DND-41 (cell line): ENCODE measurements around the gene SLIT1.

Experiments used
- ATAC-seq: fragments of 200-7000 bp; cut with Tn5 transposase; 3 replicates; pipeline ENCODE4 v1.9.1; 2021; ENCODE audit warnings: low read depth; ENCODE audit not compliant: insufficient read depth
- DNase-seq: peaks from one replicate; pipeline ENCODE4 v3.0.0-alpha.2; 2020
- H2AFZ ChIP-seq: 2 replicates; pipeline ENCODE4 v1.6.0; 2012; ENCODE audit warnings: low read depth, low read length
- H3K27ac ChIP-seq: 2 replicates; pipeline ENCODE4 v1.5.1; 2012; ENCODE audit warnings: low read length, inconsistent platforms
- H3K27me3 ChIP-seq: fragments of 200-600 bp; sonication (generic); 2 replicates; pipeline ENCODE4 v1.6.0; 2012; ENCODE audit warnings: low read length, mild to moderate bottlenecking, inconsistent platforms; ENCODE audit not compliant: insufficient read depth, poor library complexity
- H3K36me3 ChIP-seq: 2 replicates; pipeline ENCODE4 v1.5.1; 2012; ENCODE audit warnings: low read length, inconsistent platforms; ENCODE audit not compliant: insufficient read depth
- H3K4me1 ChIP-seq: 2 replicates; pipeline ENCODE4 v1.5.1; 2012; ENCODE audit warnings: mild to moderate bottlenecking, low read length; ENCODE audit not compliant: insufficient read depth
- H3K4me2 ChIP-seq: 2 replicates; pipeline ENCODE4 v1.6.0; 2012; ENCODE audit warnings: mild to moderate bottlenecking, moderate library complexity, low read length, inconsistent platforms; ENCODE audit not compliant: insufficient read depth
- H3K4me3 ChIP-seq, 2 experiments: fragments of 200-600 bp in 1 of 2; shearing (Covaris generic) in 1 of 2; 2 replicates each; pipeline ENCODE4 v1.5.1; 2012 to 2016; ENCODE audit warnings: inconsistent platforms in 2 of 2, low read length in 2 of 2, mild to moderate bottlenecking in 2 of 2, low read depth in 1 of 2, moderate library complexity in 1 of 2
- H3K79me2 ChIP-seq: 2 replicates; pipeline ENCODE4 v1.6.0; 2012; ENCODE audit warnings: low read length, inconsistent platforms; ENCODE audit not compliant: insufficient read depth
- H3K9ac ChIP-seq: 2 replicates; pipeline ENCODE4 v1.6.0; 2012; ENCODE audit warnings: low read depth, mild to moderate bottlenecking, inconsistent platforms, low read length, moderate library complexity
- H3K9me3 ChIP-seq: 2 replicates; pipeline ENCODE4 v1.5.1; 2012; ENCODE audit warnings: low read length, moderate library complexity, mild to moderate bottlenecking, inconsistent platforms; ENCODE audit not compliant: insufficient read depth, severe bottlenecking
- H4K20me1 ChIP-seq: 2 replicates; pipeline ENCODE4 v1.6.0; 2012; ENCODE audit warnings: low read length; ENCODE audit not compliant: insufficient read depth
- CTCF ChIP-seq: IDR thresholded peaks from 2 replicates; pipeline ENCODE4 v1.5.1; 2012; ENCODE audit warnings: borderline replicate concordance, low read length, moderate library complexity, mild to moderate bottlenecking; ENCODE audit not compliant: poor library complexity, severe bottlenecking; ENCODE audit errors: extremely low read depth
- EZH2 ChIP-seq: IDR thresholded peaks from 3 replicates; pipeline ENCODE4 v1.6.1; 2012; ENCODE audit warnings: borderline replicate concordance, low read depth, mild to moderate bottlenecking, moderate library complexity, low read length, inconsistent platforms; ENCODE audit not compliant: severe bottlenecking

The SLIT1 gene

GRCh38 chr10:97096261-97097083, 89.3 kb downstream of the SLIT1 start:
- Histone ChIP-seq H2AFZ (no peak overlapping the region), H3K4me2 (no peak overlapping the region), H4K20me1 (peaks cover 11% of the 10 kb centered on the region; the same call in 1 of the 2 replicates), H3K4me1 (peaks cover 21% of the 10 kb centered on the region; the same call in 1 of the 2 replicates), H3K27ac (no peak overlapping the region), H3K36me3 (no peaks in the 10 kb centered on the region), H3K4me3 (no peak overlapping the region), H3K79me2 (no peaks in the 10 kb centered on the region), H3K9ac (no peak overlapping the region), H3K9me3 (no peaks in the 10 kb centered on the region), H3K27me3 (peaks cover 46% of the 10 kb centered on the region)
- ATAC-seq = peak; percentile 77
- peak; percentile 60 for DNase-seq
- TF ChIP-seq EZH2 (no peak), CTCF (no peak)

DNA sequence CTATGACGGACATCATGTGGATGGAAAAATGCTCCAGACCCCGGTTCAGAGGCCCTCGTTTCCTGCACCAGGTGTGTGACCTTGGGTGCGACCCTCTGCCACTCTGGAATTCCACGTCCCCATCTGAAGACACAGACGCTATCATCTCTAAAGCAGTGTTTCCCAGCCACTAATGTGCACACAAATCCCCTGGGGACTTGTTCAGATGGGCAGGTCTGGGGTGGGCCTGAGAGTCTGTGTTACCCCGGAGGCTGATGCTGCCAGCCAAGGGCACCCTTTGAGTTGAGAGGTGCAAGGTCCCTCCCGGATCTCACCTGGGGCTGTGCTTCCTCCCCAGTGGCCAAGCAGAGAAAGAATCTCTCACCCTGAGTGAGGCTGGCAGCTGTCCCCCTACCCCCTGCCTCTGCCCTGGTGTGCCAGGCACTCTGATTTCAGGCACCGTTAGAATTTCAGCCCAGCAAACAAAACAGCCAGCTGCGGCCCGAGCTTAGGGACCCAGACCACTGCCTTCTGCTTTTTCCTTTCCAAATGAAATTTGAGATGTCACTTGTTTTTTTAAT, 90.0 kb downstream of the SLIT1 start:
- Histone ChIP-seq H4K20me1 (peaks cover 11% of the 10 kb centered on the region; the same call in 1 of the 2 replicates), H3K4me1 (peaks cover 21% of the 10 kb centered on the region; the same call in 1 of the 2 replicates), H2AFZ (no peak overlapping the region), H3K4me3 (no peak overlapping the region), H3K4me2 (no peak overlapping the region; the same call in 1 of the 2 replicates), H3K27ac (no peak overlapping the region), H3K79me2 (no peaks in the 10 kb centered on the region), H3K9ac (no peak overlapping the region), H3K27me3 (peaks cover 47% of the 10 kb centered on the region), H3K9me3 (no peaks in the 10 kb centered on the region), H3K36me3 (no peaks in the 10 kb centered on the region)
- TF ChIP-seq CTCF = no peak
- TF ChIP-seq EZH2 = no peak
- peak; percentile 45 for ATAC-seq
- DNase-seq = peak; percentile 15

- Histone ChIP-seq H4K20me1 (peaks cover 5% of the 10 kb centered on the region; the same call in 1 of the 2 replicates), H3K4me1 (peaks cover 5% of the 10 kb centered on the region; the same call in 1 of the 2 replicates), H3K4me3 (no peak overlapping the region), H3K9ac (no peak overlapping the region), H3K36me3 (no peaks in the 10 kb centered on the region), H3K9me3 (no peaks in the 10 kb centered on the region), H2AFZ (no peak overlapping the region), H3K27ac (no peak overlapping the region), H3K79me2 (no peaks in the 10 kb centered on the region), H3K4me2 (no peak overlapping the region), H3K27me3 (peaks cover 19% of the 10 kb centered on the region)
- TF ChIP-seq CTCF (no peak), EZH2 (no peak)
- DNase-seq (no peak), ATAC-seq (no peak)
Observed at GRCh38 chr10:97090644-97091043, 95.1 kb downstream of the SLIT1 start.
